ENCODE data around the gene ADARB1.

The ADARB1 gene

GRCh38 chr21:45161038-45161945 lies 86.9 kb downstream of the ADARB1 start:
- TF ChIP-seq ZFP30 (CRISPR knock-in tag; IDR thresholded peaks at IDR 0.05) (no peak), TSHZ2 (CRISPR knock-in tag; IDR thresholded peaks at IDR 0.05) (no peak), CREB5 (CRISPR knock-in tag; IDR thresholded peaks at IDR 0.05; ENCODE audit: low read depth) (no peak), CSRNP3 (CRISPR knock-in tag; IDR thresholded peaks at IDR 0.05) (no peak), BACH2 (CRISPR knock-in tag; IDR thresholded peaks at IDR 0.05; ENCODE audit: borderline replicate concordance) (no peak), POU6F1 (CRISPR knock-in tag; IDR thresholded peaks at IDR 0.05; ENCODE audit: borderline replicate concordance, low read depth) (no peak), ZFP3 (CRISPR knock-in tag; IDR thresholded peaks at IDR 0.05) (no peak), SNAI2 (CRISPR knock-in tag; IDR thresholded peaks at IDR 0.05) (no peak), RARB (CRISPR knock-in tag; IDR thresholded peaks at IDR 0.05) (no peak)
- ATAC-seq, result no peak

- no peak for ATAC-seq
- TF ChIP-seq ESRRG (CRISPR knock-in tag; IDR thresholded peaks at IDR 0.05) (no peak), ARNTL (CRISPR knock-in tag; IDR thresholded peaks at IDR 0.05; ENCODE audit: borderline replicate concordance, low read depth) (no peak), CREB5 (CRISPR knock-in tag; IDR thresholded peaks at IDR 0.05; ENCODE audit: low read depth) (no peak), TSHZ2 (CRISPR knock-in tag; IDR thresholded peaks at IDR 0.05) (no peak), OSR1 (CRISPR knock-in tag; IDR thresholded peaks at IDR 0.05) (no peak), ZNF70 (CRISPR knock-in tag; IDR thresholded peaks at IDR 0.05) (no peak), SNAI2 (CRISPR knock-in tag; IDR thresholded peaks at IDR 0.05) (no peak)
These were observed 87.7 kb downstream of the ADARB1 start for GRCh38 chr21:45162115-45162514.

- TF ChIP-seq ISL1 (CRISPR knock-in tag; IDR thresholded peaks at IDR 0.05) (no peak), ZNF70 (CRISPR knock-in tag; IDR thresholded peaks at IDR 0.05) (no peak), TCF4 (CRISPR knock-in tag; IDR thresholded peaks at IDR 0.05; ENCODE audit: borderline replicate concordance) (no peak), RARB (CRISPR knock-in tag; IDR thresholded peaks at IDR 0.05) (no peak), ZC3H10 (CRISPR knock-in tag; IDR thresholded peaks at IDR 0.05) (no peak), CREB5 (CRISPR knock-in tag; IDR thresholded peaks at IDR 0.05; ENCODE audit: low read depth) (no peak), PATZ1 (CRISPR knock-in tag; IDR thresholded peaks at IDR 0.05; ENCODE audit: borderline replicate concordance) (no peak), ESRRG (CRISPR knock-in tag; IDR thresholded peaks at IDR 0.05) (no peak), TOX (CRISPR knock-in tag; IDR thresholded peaks at IDR 0.05; ENCODE audit: borderline replicate concordance) (no peak), ZFP3 (CRISPR knock-in tag; IDR thresholded peaks at IDR 0.05) (no peak)
- ATAC-seq, result no peak
These were observed 88.4 kb downstream of the ADARB1 start for GRCh38 chr21:45162809-45163208.
